ENCODE measurements around the gene TAAR6.
A peak's percentile ranks its signal among the peaks of the same experiment; 100 is the strongest.
"Not testable (repeated sequence)": the region's sequence is repeated elsewhere in the genome, so short reads cannot be mapped to it uniquely, and the experiment has no call there.

Gene TAAR6

DNA sequence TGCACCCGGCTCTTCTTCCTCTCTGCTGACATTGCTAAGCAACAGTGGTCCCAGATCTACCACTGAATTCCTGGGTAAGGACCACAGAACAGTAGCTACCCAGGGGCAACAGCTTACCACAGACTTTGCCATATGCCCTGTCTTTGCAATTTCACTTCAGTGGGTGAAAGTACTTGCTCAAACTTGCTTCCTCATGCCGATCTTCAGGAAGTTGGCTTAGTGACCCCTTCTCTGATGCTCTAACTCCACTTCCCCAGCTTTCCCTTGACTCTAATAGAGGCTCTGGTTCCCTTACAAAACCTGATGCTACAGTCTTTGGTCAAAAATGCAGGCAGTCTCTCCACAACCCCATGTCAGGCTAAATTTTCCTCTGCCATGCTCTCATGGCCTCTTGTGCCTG lies 22.7 kb downstream of the TAAR6 start:
- no peak for DNase-seq

DNA sequence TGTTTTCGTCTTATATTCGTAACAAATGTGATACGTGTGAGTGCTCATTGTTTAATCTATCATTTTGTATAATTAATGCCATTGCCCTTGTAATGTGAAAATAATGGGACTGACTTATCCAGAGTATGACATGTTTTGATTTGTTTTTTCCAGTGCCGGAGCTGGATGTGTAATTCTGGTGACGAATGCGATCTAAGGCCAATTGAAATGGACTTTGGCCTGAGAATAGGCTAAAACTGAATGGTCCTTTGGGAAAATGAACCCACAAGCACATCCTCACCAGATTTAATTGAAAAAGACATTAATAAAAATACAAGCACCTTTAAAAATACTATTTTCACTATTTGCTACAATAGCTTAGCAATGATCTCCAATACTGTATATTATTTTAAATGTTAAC lies 26.1 kb downstream of the TAAR6 start:
- no peak for DNase-seq

DNA sequence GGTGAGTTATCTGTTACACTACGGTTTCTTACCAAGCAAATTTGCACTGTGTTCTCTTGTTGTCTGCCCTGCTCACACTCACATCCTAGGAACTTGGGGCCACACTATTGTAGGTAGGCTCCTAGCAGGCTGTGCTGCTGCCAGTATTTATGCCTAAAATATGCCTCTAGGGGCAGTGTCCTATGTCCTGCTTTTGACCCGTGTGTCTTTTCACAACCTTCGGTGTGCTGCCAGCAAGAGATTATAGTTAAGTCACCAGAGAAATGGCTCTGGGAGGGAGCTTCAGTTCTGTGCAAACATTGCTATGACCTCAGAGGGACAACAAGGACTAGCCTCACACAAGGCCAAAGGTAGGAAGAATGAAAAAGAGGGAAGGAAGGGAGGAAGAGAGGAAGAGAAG lies 28.4 kb downstream of the TAAR6 start:
- DNase-seq = no peak

DNA sequence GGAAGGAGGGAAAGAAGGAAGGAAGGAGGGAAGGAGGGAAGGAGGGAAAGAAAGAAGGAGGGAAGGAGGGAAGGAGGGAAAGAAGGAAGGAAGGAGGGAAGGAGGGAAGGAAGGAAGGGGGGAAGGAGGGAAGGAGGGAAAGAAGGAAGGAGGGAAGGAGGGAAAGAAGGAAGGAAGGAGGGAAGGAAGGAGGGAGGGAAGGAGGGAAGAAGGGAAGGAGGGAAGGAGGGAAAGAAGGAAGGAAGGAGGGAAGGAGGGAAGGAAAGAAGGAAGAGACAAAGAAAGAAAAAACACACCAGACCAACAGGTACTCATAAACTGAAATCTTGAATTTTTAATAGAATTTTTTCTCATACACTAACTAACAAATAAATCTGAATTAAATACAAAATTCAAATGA lies 30.8 kb downstream of the TAAR6 start:
- not testable (repeated sequence) for DNase-seq

DNA sequence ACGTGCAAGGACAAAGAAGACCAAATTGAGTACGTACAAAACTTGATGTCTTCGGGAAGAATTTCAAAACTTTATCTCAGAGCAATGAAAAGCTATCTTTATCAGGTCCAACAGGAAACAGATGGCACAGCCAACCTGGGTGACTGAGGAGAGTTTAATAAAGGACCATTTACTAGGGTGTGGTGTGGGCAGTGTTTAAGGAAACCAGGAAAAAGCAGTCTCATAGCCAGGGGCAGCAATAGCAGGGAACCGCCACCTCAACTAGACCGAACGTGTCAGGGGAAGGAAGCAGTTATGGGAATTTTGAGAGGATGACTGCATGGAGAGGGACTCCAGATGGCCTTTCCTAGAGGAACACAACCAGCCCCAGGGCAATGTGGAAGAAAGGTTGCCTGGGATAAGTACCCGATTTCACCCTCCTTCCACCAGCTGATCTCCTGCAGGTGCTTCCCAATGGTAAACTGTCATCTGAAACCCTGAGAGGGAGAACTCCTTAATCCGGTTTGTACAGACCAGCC lies 34.6 kb downstream of the TAAR6 start:
- no peak for DNase-seq

DNA sequence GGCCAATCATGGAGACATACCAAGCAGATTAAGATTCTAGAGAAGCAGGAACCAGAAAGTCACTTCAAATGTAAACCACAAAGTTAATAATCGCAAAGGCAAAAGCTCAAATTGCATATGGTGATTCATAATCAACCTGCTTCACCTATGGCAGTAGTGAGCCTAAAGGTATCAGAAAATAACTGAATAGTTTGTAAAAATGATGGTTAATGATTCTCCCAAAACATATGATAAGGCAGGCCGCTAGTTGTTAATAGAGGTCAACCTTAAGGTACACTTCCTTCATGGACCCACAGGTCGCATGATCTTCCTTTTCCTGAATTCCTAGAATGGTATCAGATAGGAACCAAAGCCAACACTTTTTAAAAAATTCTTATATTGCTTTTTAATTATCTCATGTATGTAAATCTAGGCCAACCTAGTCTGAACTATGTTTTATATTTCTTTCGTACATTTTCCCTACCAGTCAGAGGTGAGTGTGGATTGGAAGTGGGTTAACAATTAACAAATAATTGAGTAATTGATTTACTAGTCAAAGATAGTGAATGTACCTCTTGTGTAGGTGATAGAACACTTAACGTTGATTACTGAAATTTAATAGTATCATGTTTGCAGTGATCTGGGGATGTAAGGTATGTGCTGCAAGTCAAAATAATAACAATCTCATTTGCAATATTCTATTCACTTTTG lies 37.6 kb downstream of the TAAR6 start:
- DNase-seq = no peak

DNA sequence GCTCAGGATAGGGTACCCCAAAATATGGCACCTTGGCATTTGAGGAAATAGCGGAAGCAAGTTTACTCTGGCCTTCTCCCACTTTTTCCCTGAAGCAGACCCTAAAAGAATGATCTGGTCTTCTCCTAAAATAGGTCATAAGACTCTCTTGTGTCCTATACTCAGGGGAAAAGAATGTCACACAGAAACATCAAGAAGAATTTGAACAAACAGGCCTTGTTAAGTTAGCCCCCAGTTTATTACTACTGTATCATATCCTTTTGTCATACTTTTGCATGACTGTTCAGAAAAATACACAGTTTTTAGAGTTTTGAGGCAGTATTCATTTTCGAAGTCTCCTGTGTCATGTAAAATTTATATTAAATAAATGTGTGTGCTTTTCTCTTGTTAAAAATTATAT lies 41.5 kb downstream of the TAAR6 start:
- no peak for DNase-seq

DNA sequence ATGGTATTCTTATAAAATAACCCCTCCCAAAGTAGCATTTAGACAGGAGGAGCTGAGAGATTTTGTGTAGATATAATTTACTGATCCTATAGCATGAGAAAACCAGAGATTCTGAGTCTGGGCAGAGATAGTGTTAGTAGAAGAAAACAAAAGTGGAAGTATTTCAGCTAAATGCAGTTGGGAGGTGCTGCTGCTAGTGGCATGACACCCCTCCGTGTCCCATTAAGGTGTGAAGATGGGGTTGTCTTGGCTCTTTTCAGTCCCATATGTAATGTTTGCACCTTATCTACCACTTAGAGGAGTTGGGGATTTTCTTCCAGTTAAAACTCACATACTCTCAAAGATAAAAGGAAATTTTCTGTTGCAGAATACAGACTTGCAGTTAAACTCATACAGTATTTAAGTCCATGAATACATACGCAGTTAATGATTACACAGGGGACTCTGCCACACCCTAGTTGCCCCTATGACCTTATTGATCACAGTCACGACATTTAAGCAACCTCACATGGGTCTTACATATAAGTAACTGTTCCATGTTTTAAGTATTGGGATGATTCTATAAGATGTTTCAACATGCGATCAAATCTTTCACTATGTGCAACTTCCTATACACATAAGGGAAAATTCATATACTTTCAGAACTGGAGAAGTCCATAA lies 42.5 kb downstream of the TAAR6 start:
- DNase-seq = peak; percentile 17

DNA sequence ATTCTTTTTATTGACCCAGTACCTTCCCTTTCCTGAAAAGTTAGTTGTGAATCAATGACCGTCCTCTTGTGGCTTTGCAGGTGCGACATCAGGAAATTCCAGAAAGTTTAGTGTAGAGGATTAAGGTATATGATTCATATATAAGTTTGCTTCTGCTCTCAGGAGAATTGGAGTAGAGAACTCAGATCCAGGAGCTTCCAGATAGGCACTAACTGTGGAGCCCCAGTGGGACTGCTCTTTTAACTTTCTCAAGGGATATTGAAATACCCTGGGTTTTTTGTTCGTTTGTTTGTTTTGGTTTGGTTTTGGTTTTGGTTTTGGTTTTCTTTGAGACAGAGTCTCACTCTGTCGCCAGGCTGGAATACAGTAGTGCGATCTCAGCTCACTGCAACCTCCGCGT lies 44.4 kb downstream of the TAAR6 start:
- no peak for DNase-seq

DNA sequence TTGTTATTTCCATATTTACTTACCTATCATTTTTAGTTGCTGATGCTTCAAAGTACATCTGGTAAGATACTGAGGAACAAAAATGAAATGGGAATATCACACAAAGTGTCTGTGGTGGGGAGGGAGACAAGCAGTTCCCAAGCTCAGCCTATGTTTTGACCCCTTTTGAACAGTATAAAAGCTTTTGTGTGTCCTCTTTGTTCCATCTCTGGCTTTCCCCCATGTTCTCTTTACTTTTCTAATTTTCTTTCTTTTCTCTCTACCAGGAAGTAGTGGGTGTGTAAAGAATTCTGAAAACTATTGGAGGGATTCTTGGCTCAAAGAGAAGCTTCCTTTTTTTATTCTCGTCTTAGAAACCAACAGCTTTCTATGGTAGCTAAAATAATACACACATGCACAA lies 46.6 kb downstream of the TAAR6 start:
- no peak for DNase-seq
